HEK293T (cell line): ENCODE results near the gene ZNF562.

Experiments used
- CTCF ChIA-PET: fragments of 350-600 bp; formaldehyde crosslinking; extraction: SDS; loops from one replicate; lab custom pipeline; 2021; ENCODE audit warnings: antibody characterized with exemption, inconsistent platforms; lab: Yijun Ruan, JAX
- POLR2A ChIA-PET: fragments of 350-600 bp; formaldehyde crosslinking; extraction: SDS; loops from one replicate; lab custom pipeline; 2020; ENCODE audit warnings: antibody characterized with exemption, inconsistent platforms; lab: Yijun Ruan, JAX
- DNase-seq: peaks from one replicate; pipeline ENCODE4 v3.0.0; 2012; ENCODE audit warnings: mixed read lengths; ENCODE audit errors: extremely low spot score
- ARNT ChIP-seq: fragments of 450-650 bp; IDR thresholded peaks from 2 replicates; pipeline ENCODE4 v1.6.1; 2017; ENCODE audit warnings: mild to moderate bottlenecking
- BHLHE40 ChIP-seq: fragments of 450-650 bp; IDR thresholded peaks from 2 replicates; pipeline ENCODE4 v1.6.1; 2016; ENCODE audit warnings: mild to moderate bottlenecking, moderate library complexity, borderline replicate concordance
- CTBP1 ChIP-seq: fragments of 450-650 bp; IDR thresholded peaks from 2 replicates; pipeline ENCODE4 v1.6.1; 2016; ENCODE audit warnings: borderline replicate concordance
- ELF4 ChIP-seq: fragments of 450-650 bp; IDR thresholded peaks from 2 replicates; pipeline ENCODE4 v1.6.1; 2017; ENCODE audit warnings: antibody characterized with exemption
- FOXA1 ChIP-seq: fragments of 450-650 bp; IDR thresholded peaks from 2 replicates; pipeline ENCODE4 v1.6.1; 2016; ENCODE audit warnings: mild to moderate bottlenecking
- FOXK2 ChIP-seq: fragments of 450-650 bp; IDR thresholded peaks from 2 replicates; pipeline ENCODE4 v1.6.1; 2016; ENCODE audit warnings: mild to moderate bottlenecking
- FOXM1 ChIP-seq: fragments of 450-650 bp; IDR thresholded peaks from 2 replicates; pipeline ENCODE4 v1.6.1; 2017; ENCODE audit warnings: mild to moderate bottlenecking, borderline replicate concordance
- HDGF ChIP-seq: fragments of 450-650 bp; IDR thresholded peaks from 2 replicates; pipeline ENCODE4 v1.6.1; 2017; ENCODE audit warnings: antibody characterized with exemption, borderline replicate concordance
- L3MBTL2 ChIP-seq: fragments of 450-650 bp; conservative IDR thresholded peaks from 2 replicates; pipeline ENCODE4 v1.6.1; 2016; ENCODE audit warnings: mild to moderate bottlenecking
- LEF1 ChIP-seq: fragments of 450-650 bp; IDR thresholded peaks from 2 replicates; pipeline ENCODE4 v1.6.1; 2017; ENCODE audit warnings: mild to moderate bottlenecking, borderline replicate concordance
- NFRKB ChIP-seq: fragments of 450-650 bp; IDR thresholded peaks from 2 replicates; pipeline ENCODE4 v1.6.1; 2016; ENCODE audit warnings: mild to moderate bottlenecking, moderate library complexity
- SP1 ChIP-seq: fragments of 450-650 bp; IDR thresholded peaks from 2 replicates; pipeline ENCODE4 v1.6.1; 2017
- SUZ12 ChIP-seq: fragments of 450-650 bp; IDR thresholded peaks from 2 replicates; pipeline ENCODE4 v1.6.1; 2016; ENCODE audit warnings: mild to moderate bottlenecking
- TARDBP ChIP-seq: fragments of 450-650 bp; IDR thresholded peaks from 2 replicates; pipeline ENCODE4 v1.6.1; 2016
- ZNF384 ChIP-seq: fragments of 450-650 bp; IDR thresholded peaks from 2 replicates; pipeline ENCODE4 v1.6.1; 2016
- TF ChIP-seq, protein P1 (sequence below): fragments of 450-650 bp; IDR thresholded peaks from 2 replicates; pipeline ENCODE4 v1.6.1; 2016

Gene ZNF562

DNA sequence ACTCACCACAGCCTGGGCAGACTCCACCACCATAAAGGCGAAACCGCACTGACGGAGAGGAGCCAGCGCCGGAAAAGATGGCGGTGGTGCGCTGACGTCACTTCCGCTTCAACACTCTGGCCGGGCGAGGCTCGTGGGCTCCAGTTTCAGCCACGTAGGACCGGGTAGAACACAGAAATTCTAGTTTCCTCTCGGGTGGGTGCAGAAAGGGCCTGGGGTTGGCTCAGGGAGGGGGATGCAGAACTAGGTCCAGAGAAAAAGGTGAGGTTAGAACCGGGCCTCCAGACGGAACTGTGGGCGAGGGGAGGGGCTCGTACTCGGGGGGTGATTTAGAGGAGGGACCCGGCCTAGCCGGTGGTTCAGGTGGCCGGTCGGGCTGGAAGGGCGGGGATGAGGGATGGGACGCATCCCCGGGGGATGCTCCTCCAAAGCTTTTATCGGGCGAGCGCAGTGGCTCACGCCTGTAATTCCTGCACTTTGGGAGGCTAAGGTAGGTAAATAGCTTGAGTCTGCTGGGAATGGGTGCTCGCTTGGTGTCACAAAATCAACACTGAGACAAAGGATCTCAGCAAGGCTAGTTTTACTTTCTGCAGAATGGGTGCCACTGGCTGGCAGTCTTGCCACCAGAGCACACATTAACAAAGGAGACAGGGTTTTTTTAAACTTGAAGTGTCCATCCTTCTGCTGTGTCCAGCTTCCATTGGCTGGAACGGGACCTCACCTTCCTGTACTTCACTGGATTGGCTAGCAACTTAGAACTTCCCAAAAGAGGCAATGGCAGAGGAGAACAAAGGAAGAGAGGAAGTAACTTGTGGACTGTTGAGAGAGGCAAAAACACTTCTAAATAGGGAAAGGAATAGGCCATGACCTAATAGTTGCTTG lies 53.5 kb downstream of the ZNF562 start, which contains the start of gene ZNF561:
TSS of gene ZNF561 (minus strand) at position 77 of the 882 bp plus-strand sequence. CDS start 1,776 bp downstream, outside the sequence.
- CTCF ChIA-PET, result no interaction called here
- TF ChIP-seq L3MBTL2, result peak; percentile 77; the same call in 1 of the 2 replicates
- TF ChIP-seq ELF4, result 0 out of 2 replicates have a peak, but pooled peaks have one; percentile 25
- peak; percentile 95 for TF ChIP-seq NFRKB
- TF ChIP-seq CTBP1, result peak; percentile 90
- TF ChIP-seq FOXK2, result no peak
- peak; percentile 83 for DNase-seq
- POLR2A ChIA-PET, result interaction anchor here (1.5 kb wide), 1 partner anchor 147 kb away, joined by 5 read pairs; the partner anchor contains the start of gene ZNF846

DNA sequence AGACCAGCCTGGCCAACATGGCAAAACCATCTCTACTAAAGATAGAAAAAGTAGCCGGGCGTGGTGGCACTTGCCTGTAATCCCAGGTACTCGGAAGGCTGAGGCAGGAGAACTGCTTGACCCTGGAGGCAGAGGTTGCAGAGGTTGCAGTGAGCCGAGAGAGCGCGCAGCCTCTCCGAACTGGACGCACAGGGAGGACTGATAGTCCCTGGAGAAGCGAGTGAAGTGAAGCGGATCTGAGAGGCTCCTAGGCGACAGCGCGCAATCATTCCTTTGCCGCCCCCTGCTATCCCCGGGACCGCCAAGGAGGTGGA lies 54.1 kb downstream of the ZNF562 start:
- no peak for TF ChIP-seq ZNF384
- no peak for TF ChIP-seq FOXM1
- no peak for TF ChIP-seq FOXK2
- no peak for TF ChIP-seq TARDBP
- no peak for TF ChIP-seq HDGF
- TF ChIP-seq SP1, result no peak
- no peak for TF ChIP-seq ARNT
- TF ChIP-seq L3MBTL2, result no peak
- TF ChIP-seq LEF1, result no peak
- TF ChIP-seq, protein P1, sequence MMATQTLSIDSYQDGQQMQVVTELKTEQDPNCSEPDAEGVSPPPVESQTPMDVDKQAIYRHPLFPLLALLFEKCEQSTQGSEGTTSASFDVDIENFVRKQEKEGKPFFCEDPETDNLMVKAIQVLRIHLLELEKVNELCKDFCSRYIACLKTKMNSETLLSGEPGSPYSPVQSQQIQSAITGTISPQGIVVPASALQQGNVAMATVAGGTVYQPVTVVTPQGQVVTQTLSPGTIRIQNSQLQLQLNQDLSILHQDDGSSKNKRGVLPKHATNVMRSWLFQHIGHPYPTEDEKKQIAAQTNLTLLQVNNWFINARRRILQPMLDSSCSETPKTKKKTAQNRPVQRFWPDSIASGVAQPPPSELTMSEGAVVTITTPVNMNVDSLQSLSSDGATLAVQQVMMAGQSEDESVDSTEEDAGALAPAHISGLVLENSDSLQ, result no peak
- TF ChIP-seq FOXA1, result no peak
- TF ChIP-seq BHLHE40, result no peak
- no peak for DNase-seq
- ChIA-PET POLR2A (interaction anchor here (1.5 kb wide), 1 partner anchor 148 kb away, joined by 5 read pairs; the partner anchor contains the start of gene ZNF846), CTCF (no interaction called here)

DNA sequence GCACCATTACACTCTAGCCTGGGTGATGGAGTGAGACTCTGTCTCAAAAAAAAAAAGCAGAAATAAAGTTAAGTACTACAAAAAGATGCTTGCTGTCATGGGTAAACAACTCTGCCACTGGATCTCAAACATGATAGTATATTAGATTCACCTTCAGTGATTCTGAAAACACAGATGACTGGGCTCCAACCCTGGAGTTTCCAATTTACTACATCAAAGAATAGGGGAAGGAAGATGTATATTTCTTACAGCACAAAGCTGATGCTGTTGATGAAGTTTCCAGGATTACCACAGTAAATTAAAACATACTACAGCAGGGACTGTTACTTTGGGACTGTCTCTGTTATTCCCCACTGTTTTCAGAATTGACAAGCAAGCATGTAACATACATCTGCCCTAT lies 59.1 kb downstream of the ZNF562 start:
- POLR2A ChIA-PET, result no interaction called here
- no peak for DNase-seq
- CTCF ChIA-PET, result no interaction called here
- TF ChIP-seq LEF1, result no peak

DNA sequence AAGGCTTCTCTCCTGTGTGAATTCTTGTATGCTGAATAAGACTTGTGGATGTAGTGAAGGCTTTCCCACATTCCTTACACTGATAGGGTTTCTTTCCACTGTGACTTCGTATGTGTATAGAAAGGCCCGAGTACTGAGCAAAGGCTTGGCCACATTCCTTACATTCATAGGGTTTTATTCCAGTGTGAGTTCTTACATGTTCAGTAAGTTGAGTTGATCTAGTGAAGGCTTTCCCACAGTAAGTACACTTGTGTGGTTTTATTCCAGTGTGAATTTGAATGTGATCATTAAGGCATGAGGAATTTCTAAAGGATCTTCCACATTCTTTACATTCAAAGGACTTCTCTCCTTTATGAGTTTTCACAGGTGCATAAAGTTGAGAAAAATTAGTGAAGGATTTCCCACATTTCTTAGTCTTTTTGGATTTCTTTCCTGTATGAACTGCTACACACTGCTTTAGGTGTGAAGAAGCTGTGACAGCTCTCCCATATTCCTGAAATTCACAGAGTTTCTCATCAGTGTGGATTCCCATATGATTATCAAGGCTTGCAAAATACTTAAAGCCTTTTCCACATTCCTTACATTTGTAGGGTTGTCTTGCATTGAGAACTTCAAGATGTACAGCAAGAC lies 64.3 kb downstream of the ZNF562 start:
- ChIA-PET CTCF (no interaction called here), POLR2A (no interaction called here)
- DNase-seq, result no peak
- TF ChIP-seq SP1, result no peak
- TF ChIP-seq L3MBTL2, result no peak
- TF ChIP-seq ARNT, result no peak
- TF ChIP-seq NFRKB, result no peak
- no peak for TF ChIP-seq FOXA1
- no peak for TF ChIP-seq FOXK2
- TF ChIP-seq HDGF, result no peak
- no peak for TF ChIP-seq ELF4
- TF ChIP-seq FOXM1, result no peak
- TF ChIP-seq, protein P1, result no peak
- no peak for TF ChIP-seq BHLHE40

DNA sequence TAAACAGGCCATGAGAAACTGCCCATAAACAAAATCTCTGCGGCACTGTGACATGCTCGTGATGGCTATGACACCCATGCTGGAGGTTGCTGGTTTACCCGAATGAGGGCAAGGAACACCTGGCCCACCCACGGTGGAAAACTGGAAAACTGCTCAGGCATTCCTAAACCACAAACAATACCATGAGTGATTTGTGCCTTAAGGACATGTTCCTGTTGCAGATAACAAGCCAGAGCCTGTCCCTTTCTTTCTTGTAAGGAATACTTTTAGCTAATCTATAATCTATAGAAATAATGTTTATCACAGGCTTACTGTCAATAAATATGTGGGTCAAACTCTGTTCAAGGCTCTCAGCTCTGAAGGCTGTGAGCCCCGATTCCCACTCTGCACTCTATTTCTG lies 66.0 kb downstream of the ZNF562 start:
- ChIA-PET POLR2A (interaction anchor here (1.0 kb wide), 1 partner anchor 24 kb away, joined by 3 read pairs; no protein-coding TSS in a partner anchor), CTCF (no interaction called here)
- no peak for DNase-seq
- TF ChIP-seq FOXA1 (no peak), ZNF384 (no peak), LEF1 (no peak)

DNA sequence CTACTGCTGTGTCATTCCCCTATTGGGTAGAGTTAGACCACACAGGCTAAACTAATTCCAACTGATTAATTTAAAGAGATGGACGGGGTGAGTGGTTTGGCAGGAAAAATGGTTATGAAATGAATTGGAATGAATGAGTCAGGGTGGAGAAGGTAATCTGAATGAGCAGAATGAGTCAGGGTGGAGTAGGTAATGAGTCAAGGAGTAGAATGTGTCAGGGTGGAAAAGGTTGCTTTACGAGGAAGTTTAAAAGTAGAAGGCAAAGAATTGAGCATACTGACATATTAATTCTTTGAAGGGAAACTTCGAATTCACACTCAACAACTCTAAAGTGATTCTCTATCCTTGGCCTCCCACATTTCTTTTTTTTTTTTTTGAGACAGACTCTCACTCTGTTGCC lies 77.9 kb downstream of the ZNF562 start:
- DNase-seq, result no peak

More for the DNA sequence above, 77.9 kb downstream of the ZNF562 start:
- POLR2A ChIA-PET, result no interaction called here
- TF ChIP-seq FOXA1, result no peak
- TF ChIP-seq TARDBP, result no peak
- TF ChIP-seq CTBP1, result no peak
- TF ChIP-seq FOXK2, result no peak
- no peak for TF ChIP-seq BHLHE40
- TF ChIP-seq, protein P1, result no peak
- TF ChIP-seq SUZ12, result no peak
- TF ChIP-seq HDGF, result no peak
- no peak for TF ChIP-seq FOXM1
- TF ChIP-seq NFRKB, result no peak
- TF ChIP-seq L3MBTL2, result no peak
- TF ChIP-seq ELF4, result no peak
- TF ChIP-seq LEF1, result no peak
- no peak for TF ChIP-seq SP1
- TF ChIP-seq ARNT, result no peak
- TF ChIP-seq ZNF384, result no peak
- CTCF ChIA-PET, result no interaction called here
